NCI-H82 treated with DMSO at 0.1 percent for 48 hours (cell line): Measurements from ENCODE around the gene RELL2.
"Not testable (repeated sequence)": the region's sequence is repeated elsewhere in the genome, so short reads cannot be mapped to it uniquely, and the experiment has no call there.

Experiments used
- DNase-seq: peaks from one replicate; lab custom pipeline; 2025; ENCODE audit not compliant: unreplicated experiment; lab: John Stamatoyannopoulos, UW

RELL2 gene, protein sequence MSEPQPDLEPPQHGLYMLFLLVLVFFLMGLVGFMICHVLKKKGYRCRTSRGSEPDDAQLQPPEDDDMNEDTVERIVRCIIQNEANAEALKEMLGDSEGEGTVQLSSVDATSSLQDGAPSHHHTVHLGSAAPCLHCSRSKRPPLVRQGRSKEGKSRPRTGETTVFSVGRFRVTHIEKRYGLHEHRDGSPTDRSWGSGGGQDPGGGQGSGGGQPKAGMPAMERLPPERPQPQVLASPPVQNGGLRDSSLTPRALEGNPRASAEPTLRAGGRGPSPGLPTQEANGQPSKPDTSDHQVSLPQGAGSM

DNA sequence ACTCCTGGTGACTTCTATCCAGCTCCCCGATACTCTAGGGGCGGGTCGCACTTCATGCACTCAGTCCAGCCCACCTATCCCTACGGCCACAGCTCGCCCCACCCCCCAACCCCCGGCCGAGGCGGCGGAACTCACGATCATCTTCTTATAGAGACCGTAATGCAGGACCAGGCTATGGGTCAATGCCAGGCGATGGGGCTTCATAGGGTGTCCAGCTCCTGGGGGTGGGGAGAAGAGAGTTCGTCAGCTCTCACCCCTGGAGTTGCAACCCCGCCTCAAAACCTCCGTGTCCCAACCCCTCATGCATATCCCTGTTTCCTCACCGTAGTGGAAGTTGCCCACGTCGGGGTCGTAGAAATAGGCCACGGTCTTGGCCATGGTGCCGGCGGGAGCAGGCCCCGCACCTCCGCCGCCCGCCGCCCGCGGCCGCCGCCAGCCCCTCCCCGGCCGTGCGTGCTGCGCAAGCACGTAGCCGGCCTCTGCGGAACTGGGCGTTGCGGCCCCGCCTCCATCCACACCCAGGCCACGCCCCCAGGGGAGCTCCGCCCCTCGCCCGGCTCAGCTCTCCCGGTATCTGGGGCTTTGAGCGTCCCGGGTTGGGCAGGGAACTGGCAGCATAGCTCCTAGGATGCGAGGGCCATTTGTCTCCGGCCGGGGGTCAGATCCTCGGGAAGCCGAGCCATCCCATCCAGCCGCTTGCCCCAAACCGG lies at the start of gene RELL2, which contains the start of gene HDAC3:
RELL2 (plus strand) TSS at position 585 of the 710 bp plus-strand sequence. CDS start 1,229 bp downstream, outside the sequence.
HDAC3 (minus strand) TSS at position 437 of the 710 bp plus-strand sequence; CDS start at position 378, 59 bp downstream.
- DNase-seq = peak; percentile 51

DNA sequence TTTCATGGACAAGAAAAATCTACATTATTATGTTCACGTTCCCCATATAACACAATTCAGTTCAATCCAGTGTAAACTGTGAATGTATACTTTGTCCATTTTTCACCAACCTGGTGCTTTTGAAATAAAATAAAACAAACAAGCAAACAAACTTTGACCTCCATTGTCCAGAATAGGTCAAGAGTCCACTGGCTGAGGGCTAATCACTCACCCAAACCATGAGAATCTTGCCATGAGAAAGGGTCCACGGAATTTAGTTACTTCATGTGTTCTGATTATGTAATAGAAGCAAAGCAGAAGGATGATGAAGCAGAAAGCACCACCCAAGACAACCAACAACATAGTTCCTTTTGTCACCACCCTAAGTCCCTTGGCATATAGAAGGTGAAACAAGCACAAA lies 46.7 kb upstream of the RELL2 start:
- DNase-seq = no peak

- DNase-seq = no peak
Measured at GRCh38 chr5:141596867-141597266, 39.9 kb upstream of the RELL2 start.

GRCh38 chr5:141597394-141597793 lies 39.4 kb upstream of the RELL2 start:
- no peak for DNase-seq

GRCh38 chr5:141597814-141598213 lies 39.0 kb upstream of the RELL2 start:
- no peak for DNase-seq

DNA sequence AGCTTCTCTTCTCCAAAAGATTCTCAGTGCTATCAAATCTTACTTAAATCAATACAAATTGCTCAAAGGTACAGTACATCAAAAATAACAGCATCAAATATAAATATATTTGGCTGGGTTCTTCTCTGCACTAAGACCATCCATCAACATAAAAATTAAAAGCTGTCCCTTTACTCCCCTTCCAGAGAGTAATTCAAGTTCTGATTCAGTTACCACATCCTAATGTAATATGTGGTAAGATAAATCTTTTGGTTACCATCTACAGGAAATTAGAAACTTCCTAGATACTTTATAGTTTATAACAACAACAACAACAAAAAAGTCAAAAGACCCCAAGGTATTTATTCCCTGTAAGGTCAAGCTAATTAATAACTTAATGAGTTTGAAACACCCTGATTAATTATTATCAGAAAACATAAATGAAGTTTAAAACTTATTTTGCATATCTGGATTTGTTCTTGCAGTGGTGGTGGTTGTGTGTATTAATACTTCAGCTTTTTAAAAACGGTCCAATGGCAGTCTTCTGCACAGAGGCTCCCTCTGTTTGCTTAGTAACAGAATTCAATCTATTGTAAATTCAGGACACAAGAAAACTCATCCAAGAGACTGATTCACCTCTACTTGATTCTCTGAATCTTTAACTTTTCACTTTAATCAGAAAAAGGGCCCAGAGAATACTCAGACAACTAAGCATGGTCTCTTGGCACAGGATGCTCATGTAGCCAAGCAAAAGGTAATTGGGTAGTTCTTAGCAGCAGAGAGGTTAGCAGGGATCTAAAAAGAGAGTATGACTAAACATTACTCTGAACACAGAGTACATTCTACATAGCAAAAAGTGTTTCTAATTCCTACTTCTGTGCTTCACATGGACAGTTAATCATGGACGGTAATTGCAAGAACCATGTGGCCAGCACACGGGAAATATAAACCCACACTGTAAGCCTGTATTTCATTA lies 38.1 kb upstream of the RELL2 start:
- no peak for DNase-seq

DNA sequence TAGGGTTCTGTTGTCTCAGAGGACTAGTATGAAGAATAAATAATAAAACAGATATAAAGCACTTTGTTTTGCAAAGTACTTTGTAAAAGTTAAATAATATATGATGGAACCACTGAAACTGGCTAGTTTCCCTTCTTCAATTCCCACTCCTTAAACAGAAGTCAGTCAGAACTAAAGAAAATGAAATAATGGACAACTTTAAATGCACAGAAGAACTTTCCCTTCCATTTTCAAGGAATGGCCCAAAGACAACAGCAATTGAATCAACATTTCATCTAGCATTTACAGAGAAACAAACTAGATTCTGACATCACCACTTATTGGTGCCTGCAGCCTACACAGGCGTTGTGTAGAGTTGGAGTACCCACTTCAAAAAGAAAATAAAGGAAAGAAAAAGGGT lies 34.2 kb upstream of the RELL2 start:
- DNase-seq = no peak

GRCh38 chr5:141603923-141604717 lies 32.7 kb upstream of the RELL2 start:
- no peak for DNase-seq

- no peak for DNase-seq
Measured at GRCh38 chr5:141605523-141606277, 31.1 kb upstream of the RELL2 start.

- no peak for DNase-seq
Measured at GRCh38 chr5:141608046-141608445, 28.8 kb upstream of the RELL2 start.

GRCh38 chr5:141608557-141608956 lies 28.2 kb upstream of the RELL2 start:
- no peak for DNase-seq

DNA sequence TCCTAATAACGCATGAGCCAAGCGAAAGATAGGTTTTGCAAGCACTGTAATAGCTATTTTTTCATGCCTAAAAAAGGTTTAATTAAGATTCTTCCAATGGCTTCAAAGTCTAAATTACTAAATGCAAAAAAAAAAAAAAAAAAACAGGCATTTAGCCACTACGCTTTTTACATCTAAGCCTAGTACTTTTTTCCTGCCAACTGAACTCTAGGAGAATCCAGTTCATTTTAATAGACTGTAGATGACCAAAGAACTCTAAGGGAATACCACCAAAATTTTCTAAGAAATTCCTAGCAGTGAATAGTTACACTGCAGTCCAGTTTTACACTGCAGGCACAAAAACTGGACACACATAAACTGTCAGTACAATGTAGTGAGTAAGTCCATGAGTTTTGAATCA lies 27.8 kb upstream of the RELL2 start:
- no peak for DNase-seq

GRCh38 chr5:141609921-141610320 lies 26.9 kb upstream of the RELL2 start:
- not testable (repeated sequence) for DNase-seq

GRCh38 chr5:141611289-141611688 lies 25.5 kb upstream of the RELL2 start:
- DNase-seq = no peak

GRCh38 chr5:141613344-141613743 lies 23.5 kb upstream of the RELL2 start:
- DNase-seq = no peak

DNA sequence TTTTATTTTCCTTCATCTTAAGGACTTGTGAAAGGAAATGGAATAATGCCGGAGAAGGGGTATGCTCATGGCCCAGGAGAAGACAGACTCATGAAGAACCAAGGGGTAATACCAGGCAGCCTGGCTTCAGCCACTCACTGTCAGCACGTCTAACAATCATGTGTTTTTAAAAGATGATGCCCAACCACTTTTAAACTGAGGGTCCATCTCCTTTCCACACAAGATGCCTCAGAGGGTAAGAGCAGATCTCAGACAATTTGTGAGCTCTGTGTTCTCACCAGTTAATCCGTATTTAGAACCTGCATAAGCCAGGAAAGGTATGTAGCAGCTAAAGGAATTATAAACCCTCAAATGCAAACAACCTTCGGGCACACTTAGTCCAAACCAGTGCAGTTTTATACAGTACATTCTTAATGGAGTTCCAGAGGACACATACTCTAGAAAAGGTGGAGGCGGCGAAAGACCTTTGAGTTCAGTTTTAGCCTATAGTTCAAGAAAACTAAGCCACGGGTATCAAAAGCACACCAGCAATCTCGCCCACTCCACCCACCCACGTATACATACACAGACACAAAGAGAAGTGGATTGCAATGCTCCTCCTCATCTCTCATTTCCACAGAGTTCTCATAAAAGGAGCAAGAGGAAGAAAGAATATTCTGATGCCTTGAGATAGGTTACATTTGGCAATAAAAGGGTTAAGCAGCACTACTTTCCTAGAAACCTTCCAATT lies 20.6 kb upstream of the RELL2 start:
- DNase-seq = no peak

GRCh38 chr5:141617128-141617527 lies 19.7 kb upstream of the RELL2 start:
- no peak for DNase-seq

DNA sequence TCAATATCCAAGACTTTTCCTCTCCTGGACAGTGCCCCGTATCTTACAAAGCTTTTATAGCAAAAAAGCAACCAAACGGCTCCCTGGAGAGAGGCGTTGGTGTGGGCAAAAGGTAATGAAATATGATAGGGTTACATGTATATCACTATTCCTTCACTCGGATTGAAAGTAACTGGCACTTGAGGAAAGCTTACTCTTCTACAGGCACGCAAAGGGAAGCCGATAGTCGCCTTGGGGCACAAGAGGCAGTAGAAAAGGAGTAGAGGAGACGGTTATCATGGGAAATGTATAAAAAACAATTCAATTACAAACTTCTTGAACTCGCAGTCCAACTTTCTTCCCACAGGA lies 19.1 kb upstream of the RELL2 start:
- DNase-seq = no peak
